Medulla oblongata (tissue), 1 donor: ENCODE data around the gene MED29.

Experiments
- DNase-seq: peaks from one replicate; pipeline ENCODE4 v3.0.0-alpha.2; 2015; ENCODE audit errors: extremely low spot score

Gene MED29, protein sequence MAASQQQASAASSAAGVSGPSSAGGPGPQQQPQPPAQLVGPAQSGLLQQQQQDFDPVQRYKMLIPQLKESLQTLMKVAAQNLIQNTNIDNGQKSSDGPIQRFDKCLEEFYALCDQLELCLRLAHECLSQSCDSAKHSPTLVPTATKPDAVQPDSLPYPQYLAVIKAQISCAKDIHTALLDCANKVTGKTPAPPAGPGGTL

DNA sequence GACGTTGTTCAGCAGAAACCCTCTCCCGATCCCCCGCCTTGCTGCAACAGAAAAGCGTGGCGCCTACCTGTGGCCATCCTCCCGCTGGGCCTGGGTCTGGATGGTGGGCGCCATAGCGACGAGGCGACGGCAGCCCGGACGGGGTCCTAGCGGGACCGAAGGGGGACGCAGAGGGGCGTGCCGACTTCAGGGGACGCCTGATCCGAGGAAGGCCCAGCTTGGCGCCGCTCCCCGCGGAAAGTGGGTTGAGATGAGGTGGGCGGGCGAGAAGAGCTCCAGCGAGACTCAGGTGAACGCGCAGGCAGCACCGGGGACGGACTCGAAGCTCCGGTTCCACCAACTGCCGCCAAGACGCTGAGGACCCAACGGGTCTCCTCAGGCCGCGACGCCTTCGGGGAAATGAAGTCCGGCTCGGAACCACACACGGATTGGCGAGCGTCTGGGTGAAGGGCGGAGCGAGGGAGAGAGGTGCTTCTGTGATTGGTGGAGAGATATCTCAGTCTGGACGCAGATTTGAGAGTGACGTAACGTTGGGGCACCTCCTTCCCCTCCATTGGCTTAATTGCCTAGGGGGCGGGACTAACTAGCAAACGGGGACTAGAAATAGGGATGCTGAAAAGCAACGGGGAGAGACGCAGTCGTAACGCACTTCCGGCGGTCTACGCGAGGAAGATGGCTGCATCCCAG, at the start of gene MED29, which contains the start of gene PAF1:
Gene MED29 (plus strand): TSS at position 628 of the 687 bp plus-strand sequence. CDS start 45 bp downstream, at position 673.
Gene PAF1 (minus strand): TSS at position 356 of the 687 bp plus-strand sequence. CDS start 242 bp downstream, at position 114.
- peak; percentile 100 for DNase-seq

DNA sequence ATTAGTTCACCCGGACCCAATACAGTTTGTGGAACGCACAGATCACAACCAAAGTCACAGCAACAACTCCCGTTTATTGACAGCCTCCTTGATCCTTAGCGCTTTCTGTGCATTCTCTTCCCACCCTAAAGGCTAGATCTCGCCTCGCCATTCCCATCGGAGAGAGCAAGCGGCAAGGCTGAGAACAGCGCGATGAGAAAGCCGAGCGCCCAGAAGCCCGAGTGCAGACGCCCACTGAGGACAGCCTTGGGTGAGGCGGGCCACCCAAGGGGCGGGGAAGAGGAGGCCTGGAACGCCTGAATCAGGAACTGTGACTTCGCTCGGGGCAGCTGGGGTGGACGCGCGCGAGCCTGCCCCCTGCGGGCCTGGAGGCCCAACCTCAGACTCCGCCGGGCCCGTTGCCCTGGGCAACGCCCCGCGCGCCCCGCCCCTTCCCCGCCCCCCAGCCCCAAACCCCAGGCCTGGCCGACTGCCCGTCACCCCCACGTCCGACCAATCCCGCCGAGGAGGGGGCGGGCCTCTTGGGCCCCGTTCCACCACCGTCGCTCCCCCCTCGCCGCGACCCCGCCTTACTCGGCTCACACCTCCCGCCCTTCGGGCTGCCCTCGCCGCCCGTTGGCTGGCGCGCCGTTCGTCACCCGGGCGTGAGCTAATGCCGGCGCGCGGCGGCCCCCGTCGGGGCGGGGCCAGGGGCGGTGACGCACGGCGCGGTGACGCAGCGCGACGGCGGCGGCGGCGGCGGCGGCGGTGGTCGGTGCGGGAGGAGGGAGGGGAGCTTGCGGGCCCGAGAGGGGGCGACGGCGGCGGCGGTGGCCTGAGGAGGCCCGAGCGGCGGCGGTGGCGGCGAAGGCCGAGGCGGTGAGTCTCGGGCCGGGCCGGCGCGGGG, 49.2 kb upstream of the MED29 start, which contains the start of gene SAMD4B:
Gene SAMD4B (plus strand): TSS at position 703 of the 886 bp plus-strand sequence. CDS start 14,473 bp downstream, outside the sequence.
- DNase-seq: peak; percentile 99

DNA sequence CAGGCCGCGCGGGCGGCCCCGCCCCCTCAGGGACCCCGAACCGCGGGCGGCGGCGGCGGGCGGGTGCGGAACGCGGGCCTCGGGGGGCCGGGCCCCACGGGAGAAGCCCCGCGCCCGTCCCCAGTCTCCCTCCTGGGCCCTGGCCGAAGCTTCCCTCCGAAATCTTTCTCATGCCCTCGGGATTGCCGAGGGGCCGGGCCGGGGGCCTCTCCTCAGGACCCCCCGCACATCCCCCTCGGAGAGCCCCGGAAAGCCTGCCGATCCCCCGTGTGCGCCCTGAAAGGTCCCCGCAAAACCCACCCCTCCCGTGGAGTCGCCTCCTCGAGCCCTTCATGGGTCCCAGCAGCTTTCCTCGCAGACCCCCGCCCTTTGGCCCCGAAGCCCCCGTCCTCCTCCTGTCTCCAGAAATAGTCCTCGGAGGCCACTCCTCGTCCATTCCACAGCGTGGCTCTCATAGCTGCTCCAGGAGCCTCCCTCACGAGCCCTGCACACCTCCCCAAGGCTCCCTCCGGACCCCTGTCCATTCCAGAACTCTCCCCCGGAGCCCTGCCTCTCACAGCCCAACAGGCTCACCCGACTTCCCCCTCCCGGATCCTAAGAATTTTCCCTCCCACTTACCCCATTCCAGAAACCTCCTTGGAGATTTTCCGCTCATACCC, 48.4 kb upstream of the MED29 start:
- DNase-seq: no peak

DNA sequence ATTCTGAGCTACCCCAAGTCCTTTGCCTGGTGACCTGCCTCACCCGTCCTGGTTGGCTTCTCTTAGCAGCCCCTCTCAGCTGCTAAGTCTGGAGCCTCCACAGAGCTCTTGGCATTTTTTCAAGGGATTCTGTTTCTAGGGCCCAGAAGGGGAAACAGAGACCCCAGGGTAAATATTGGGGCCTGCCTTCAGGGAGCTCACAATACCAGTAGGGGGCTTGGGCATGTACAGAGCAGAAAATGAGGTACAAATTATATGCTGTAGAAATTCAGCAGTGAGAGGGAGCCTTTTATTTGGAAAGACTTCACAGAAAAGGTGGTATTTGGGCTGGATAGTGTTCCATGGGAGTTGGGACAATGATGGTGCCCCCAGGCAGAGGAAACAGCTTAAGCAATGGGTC, 45.2 kb upstream of the MED29 start:
- DNase-seq: no peak

DNA sequence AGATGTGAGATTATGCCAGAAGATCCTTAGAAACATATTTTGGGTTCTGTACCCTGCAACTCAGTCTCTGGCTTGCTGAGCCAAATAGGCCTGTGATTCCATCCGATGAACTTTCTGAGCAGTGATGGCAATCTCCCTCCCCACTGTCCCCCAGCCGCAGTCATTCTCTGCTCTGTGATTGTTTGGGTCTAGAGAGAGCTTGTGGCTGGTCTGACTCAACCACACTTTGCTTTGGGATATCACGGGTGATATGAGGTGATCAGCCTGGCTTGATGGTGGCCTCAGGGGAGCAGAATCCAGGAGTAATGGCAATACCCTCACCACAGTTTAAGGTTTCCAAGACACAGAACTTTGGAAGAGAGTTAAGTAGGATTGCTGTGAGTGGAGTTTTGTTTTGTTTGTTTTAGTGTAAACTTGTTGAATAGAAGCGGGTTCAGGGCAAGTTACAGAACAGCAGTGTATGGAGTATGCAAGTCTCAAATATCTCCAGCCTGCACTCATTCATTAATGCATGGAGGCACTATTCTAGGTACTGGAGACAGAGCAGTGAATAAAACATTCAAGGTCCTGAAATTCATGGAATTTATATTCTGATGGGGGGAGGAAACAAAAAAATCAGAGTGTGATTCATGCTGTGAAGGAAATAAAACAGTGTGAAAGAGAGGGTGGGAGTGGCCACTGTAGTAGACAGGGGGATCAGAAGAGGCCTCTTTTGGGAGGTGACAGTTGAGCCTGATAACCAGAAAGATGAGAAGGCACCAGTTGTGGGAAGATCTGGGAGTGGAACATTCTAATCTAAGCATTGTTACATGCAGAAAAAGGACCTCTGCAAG, 43.6 kb upstream of the MED29 start:
- peak; percentile 2 for DNase-seq

DNA sequence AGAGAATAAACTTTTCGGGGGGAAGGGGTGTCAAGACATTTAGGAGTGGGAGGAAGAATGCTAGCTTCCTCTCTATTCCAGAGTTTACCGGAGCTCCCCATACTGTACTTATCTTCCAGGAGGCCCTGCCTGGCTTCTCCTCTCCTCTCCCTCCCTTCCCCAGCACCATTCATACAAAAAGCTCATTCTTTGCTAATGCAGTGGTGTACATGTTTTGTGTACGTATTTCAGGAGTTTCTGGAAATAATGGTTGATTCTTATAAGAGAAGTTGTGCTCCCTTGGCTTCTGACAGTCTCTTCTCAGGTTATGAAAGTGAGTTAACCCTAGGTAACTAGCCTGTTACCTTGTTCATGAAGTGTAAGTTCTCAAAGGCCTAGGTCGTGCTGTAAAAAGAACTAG, 41.9 kb upstream of the MED29 start:
- peak; percentile 68 for DNase-seq

DNA sequence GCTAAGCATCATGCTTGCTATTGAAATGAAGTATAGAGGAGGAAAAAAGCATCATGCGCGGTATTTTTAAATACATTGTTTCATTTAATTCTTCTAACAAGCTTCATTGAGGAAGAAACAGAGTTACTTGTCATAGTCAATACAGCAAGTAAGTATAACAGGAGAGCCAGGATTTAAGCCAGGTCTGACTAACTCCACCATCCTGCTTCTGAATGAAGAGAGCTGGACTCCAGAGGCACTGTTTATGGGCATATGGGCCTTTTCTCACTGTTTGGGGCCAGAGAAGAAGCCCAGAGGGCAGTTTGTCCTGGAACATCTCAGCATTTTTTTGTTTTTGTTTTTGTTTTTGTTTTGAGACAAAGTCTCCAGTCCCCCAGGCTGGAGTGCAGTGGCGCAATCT, 41.0 kb upstream of the MED29 start:
- no peak for DNase-seq

DNA sequence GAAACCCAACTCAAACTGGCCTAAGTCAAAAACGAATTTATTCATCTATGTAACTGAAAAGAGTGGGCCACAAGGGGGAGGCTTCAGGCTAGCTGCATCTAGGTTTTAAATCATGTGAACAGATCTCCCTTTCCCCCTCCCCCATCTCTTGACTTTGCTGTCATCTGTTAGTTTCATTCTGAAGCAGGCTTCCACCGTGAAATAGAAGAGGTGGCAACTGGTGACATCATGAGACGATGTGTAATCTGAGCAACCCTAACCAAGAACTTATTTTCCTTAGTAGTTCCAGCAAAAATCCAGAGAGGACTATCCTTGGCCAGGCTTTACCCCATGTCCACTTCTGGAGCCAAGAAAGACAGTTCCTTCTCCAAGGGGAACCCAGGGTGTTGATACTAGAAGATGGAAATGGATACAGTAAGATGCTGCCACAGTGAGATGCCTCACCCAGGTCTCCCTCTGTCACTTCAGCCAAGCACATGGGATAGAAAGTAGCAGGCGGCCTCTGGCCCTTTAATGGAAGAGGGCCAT, 39.6 kb upstream of the MED29 start:
- peak; percentile 57 for DNase-seq

DNA sequence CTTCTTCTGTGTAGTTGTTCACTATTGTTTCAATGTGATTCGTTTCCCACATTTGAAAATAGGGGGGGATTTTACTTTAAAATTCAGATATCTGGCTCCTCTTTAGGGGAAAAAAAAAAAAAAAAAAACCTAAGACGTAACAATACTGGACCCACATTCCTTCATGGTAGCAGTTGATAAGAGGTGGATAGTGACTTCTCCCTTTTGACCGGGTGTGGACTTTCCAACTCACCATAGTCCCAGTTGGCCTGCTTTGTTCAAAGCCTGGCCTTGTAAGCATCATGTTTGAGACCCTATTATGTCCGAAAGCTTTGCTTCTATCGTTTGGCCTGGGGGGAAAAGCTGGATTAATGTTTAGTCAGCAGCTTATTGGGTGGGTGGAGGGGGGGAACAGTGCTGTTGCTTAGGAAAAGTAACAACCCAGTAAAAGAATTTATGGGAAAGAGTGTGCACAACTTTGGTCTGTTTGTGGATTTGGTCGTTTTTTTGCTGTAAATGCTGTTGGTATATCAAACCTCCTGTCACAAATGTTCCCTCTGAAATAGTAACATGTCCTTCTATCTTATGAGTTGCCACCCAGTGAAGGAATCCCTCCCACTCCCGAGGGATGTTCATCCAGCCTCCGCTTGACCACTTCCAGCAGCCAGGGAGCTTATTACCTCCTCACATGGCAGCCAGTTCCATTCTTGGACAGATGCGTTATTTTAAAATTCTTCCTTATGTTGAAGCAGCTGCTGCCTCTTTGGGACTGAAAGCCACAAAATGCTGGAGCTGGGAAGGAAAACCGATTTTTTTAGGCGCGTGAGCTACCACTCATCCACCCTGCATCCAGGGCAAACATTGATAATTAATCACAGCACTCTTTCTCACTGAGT, 38.6 kb upstream of the MED29 start:
- no peak for DNase-seq

DNA sequence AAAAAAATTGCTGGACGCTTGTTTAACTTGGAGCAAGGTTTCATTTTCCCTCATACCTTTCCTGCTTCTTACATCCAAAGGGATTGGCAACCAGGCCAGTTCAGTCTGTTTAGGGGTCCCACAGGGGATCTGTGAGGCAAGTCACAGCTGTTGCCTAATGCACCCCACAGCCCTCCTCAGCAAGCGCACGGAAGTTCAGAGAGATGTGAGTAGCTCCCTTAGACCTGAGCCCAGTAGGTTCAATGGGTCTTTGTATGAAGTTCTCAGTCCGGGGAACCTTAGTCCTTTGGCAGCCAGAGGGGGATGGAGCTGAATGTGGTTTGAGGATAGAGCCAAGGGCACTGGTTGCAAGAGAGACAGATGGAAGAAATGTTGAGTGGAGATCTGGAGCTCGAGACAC, 35.9 kb upstream of the MED29 start:
- DNase-seq: peak; percentile 75

DNA sequence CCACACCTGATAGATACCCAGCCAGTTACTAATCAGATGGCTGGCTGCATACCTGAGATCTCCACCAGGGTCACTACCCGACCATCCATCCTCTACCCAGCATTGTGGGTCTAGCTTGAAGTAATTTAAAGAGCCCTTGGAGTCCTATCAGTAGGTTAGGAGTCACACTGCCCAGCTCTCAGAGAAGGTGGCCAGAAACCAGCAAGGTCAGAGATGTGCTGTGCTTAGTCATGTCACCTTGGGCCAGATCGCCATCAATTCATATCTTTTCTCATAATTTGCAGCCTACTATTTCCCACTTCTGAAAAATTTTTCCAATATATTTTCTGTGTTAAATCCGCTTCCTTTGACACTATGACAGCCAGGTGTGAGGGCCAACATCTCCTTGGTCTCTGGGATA, 35.1 kb upstream of the MED29 start:
- no peak for DNase-seq

DNA sequence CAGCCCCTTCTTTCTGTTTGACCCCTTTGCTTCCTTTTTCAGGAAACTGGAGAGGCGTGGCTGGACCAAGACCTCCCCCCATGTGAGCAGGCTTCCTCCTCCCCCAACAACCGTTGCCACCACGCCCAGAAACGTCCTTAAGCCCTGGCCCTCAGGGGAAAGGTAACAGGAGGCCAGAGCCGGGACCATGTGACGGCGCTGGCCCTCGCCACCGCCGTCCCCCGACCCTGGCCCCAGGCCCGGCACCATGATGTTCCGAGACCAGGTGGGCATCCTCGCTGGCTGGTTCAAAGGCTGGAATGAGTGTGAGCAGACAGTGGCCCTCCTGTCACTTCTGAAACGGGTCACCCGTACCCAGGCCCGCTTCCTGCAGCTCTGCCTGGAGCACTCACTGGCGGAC, 34.5 kb upstream of the MED29 start:
- DNase-seq: no peak

DNA sequence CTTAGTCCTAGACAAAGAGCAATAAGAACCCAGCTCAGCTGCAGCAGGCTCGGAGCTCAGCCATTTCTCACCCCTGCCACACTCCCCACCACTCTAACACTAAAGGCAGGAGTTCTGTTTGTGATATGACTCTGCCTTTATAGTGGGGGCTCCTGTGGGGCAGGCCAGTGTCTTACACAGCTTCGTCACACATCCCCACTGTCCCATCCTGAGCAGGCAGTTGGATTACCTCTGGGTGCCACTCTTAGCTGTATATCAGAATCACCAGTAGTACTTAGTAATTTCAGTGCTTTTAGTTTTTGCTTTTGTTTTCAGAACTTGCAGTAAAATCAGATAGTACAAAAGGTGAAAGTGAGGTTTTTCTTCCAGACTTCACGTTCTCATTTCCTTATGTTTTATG, 32.2 kb upstream of the MED29 start:
- DNase-seq: no peak

DNA sequence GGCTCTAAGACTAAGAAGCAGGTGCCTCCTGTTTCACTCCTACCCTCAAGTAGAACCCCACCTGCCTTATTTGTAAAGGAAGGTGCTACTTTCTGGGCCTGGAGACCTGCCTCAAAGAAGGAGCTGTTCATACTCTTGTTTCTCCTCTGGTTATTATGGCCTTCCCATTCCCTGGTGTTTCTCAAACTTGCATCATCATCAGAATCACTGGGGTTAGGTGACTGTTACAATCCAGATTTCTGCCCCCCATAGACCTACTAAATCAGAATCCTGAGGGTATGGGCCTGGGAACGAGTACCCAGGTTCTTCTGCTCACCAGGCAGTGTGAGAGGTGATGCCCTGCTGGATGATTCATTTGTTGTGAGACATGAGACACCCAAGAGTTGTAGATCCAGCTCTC, 30.6 kb upstream of the MED29 start:
- DNase-seq: no peak

DNA sequence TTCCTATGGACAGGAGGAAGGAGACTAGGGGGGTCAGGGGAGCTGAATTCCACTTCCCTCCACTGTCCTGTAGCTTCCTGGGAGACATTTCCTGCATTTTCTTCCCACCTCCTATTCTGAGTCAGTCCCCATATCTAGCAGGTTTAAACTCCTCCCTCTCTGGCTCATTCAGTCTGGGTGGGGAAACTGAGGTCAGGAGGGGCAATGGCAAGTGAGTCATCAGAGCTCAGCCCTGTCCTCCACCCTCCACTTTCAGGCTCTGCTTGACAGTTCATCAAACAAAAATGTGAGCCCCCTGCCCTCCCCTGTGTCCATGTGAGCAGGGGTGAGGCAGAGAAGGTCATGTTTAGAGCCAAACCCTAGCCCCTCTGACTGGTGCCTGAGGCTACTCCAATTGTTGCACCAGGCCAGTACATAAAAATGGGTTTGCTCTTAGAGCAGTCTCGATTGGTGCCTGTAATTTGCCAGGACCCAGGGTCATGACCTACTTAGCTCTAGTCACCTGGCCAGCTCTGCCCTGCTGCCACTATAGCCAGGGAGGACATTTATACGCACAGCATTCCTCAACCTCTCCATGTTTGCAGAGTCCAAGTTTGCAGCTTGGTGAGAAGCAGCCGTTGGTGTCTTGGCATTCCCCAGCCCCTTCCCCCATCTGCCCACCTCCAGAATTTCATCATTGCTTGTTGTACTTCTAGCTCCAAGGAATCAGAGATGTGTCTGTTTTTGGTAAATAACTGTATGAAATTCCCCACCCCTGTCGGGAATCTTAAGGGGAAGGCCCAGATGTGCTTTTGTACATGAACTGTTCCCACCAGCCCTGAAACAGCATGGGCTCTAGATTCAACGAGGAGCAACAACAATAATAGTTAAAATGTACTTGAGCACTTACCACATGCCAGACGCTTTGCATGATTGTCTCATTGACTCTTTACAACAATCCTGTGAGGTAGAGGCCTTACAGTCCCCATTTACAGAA, 28.2 kb upstream of the MED29 start:
- no peak for DNase-seq

DNA sequence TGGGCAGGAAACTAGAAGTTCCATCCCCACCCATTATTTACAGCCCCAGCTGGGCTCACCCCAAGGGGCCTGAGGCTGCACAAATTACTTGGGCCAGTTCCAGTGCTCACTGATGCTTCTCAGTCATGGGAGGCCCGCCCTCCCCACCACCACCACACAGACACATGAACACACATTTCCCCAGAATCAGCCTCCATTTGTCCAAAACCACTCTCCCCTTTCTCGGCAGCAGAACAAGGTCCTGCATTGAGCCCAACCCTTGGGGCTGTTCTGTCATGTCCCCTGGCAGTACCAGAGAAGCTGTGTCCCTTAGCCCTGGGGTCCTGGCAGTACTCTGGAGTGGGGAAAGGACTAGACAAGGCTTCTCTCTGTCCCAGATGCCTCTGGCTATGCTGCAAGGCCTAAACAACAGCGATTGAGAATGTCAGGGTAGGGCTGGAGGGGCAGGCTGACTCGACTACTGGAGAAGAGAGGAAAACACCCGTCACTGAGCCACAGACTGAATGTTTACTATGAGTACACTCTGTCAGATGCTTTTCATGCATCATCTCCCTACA, 27.2 kb upstream of the MED29 start:
- DNase-seq: peak; percentile 96

DNA sequence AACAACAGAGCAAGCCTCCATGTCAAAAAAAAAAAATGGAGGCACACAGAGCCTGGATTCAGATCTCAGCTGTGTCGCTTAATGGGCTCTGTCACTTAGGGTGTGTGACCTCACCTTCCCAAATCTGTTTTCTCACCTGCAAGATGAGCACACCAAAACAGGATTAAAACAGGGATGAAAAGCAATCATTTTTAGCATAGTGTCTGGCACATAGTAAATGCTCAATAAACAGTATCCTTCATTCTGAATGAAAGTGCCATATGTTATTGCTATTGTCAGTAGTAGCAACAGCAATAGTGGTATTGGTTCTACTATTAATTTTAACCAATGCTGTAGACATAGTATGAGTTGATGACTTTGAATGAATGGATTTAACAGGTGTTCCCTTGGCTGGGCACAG, 25.6 kb upstream of the MED29 start:
- no peak for DNase-seq

DNA sequence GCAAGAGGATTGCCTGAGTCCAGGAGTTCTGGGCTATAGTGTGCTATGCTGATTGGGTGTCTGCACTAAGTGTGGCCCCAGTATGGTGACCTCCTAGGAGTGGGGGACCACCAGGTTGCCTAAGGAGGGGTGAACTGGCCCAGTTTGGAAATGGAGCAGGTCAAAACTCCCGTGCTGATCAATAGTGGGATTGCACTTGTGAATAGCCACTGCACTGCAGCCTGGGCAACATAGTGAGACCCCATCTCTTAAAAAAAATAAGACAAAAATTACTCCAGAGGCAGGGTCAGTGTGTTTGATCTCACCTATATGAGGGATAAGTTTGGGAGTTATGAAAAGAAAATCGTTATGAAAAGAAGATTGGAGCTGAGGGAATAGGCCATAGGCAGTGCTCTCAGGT, 22.0 kb upstream of the MED29 start:
- no peak for DNase-seq
